K562 (cell line): ENCODE results near the gene VWA8.
A peak's percentile ranks its signal among the peaks of the same experiment; 100 is the strongest.

ENCODE experiments used
- CTCF ChIP-seq, 3 experiments: IDR thresholded peaks in 2 of 3; conservative IDR thresholded peaks in 1 of 3; 2 replicates each; pipeline ENCODE4 v1.5.1; 2011 to 2012; ENCODE audit warnings: low read length in 3 of 3, mild to moderate bottlenecking in 3 of 3, control low read depth in 2 of 3, improper control_type of control experiment in 1 of 3, inconsistent platforms in 1 of 3, low read depth in 1 of 3, mixed read lengths in 1 of 3, moderate library complexity in 1 of 3; ENCODE audit not compliant: insufficient read depth in 2 of 3
- E2F4 ChIP-seq: sonication (generic); formaldehyde crosslinking; IDR thresholded peaks from 2 replicates; pipeline ENCODE4 v1.8.0; 2022; ENCODE audit warnings: mild to moderate bottlenecking, low read depth, missing genetic modification reagents
- EGR1 ChIP-seq: fragments of 450-650 bp; conservative IDR thresholded peaks from 2 replicates; pipeline ENCODE4 v1.6.1; 2017; ENCODE audit warnings: mild to moderate bottlenecking
- FOSL1 ChIP-seq: fragments of 200-800 bp; sonication (Bioruptor generic); conservative IDR thresholded peaks from 2 replicates; pipeline ENCODE4 v1.6.1; 2016; ENCODE audit warnings: missing genetic modification characterization, missing compliant biosample characterization
- FOXA3 ChIP-seq, 2 experiments: fragments of 450-650 bp in 1 of 2; sonication (generic) in 1 of 2; formaldehyde crosslinking; IDR thresholded peaks in 1 of 2; conservative IDR thresholded peaks in 1 of 2; 2 replicates each; pipeline versions ENCODE4 v1.4.0 to v1.8.0; 2020 to 2022; ENCODE audit warnings: mild to moderate bottlenecking in 2 of 2, missing genetic modification reagents in 1 of 2
- HDAC8 ChIP-seq: fragments of 450-650 bp; IDR thresholded peaks from 2 replicates; pipeline ENCODE4 v1.6.1; 2016; ENCODE audit warnings: mild to moderate bottlenecking, missing genetic modification characterization, moderate library complexity, missing compliant biosample characterization
- MAFK ChIP-seq: IDR thresholded peaks from 2 replicates; pipeline ENCODE4 v1.6.1; 2011; ENCODE audit warnings: low read length, improper control_type of control experiment
- NRF1 ChIP-seq, 2 experiments: fragments of 450-650 bp; IDR thresholded peaks in 1 of 2; conservative IDR thresholded peaks in 1 of 2; 2 replicates each; pipeline ENCODE4 v1.6.1; 2014; ENCODE audit warnings: mild to moderate bottlenecking in 2 of 2
- SP2 ChIP-seq: IDR thresholded peaks from 2 replicates; pipeline ENCODE4 v1.6.1; 2011; ENCODE audit warnings: mild to moderate bottlenecking, low read depth, low read length, moderate library complexity; ENCODE audit not compliant: poor library complexity, severe bottlenecking; ENCODE audit errors: extremely low read depth
- TARDBP ChIP-seq: fragments of 450-650 bp; IDR thresholded peaks from 2 replicates; pipeline ENCODE4 v1.6.1; 2016
- TCF7 ChIP-seq: sonication (generic); IDR thresholded peaks from 2 replicates; pipeline ENCODE4 v1.6.1; 2016; ENCODE audit warnings: antibody characterized with exemption, borderline replicate concordance
- ZNF174 ChIP-seq: fragments of 250-450 bp; sonication (Bioruptor Pico); IDR thresholded peaks from 2 replicates; pipeline ENCODE4 v1.4.0; 2020; ENCODE audit warnings: mild to moderate bottlenecking
- ZNF644 ChIP-seq: fragments of 200-800 bp; sonication (Bioruptor generic); IDR thresholded peaks from 2 replicates; pipeline ENCODE4 v1.6.1; 2016; ENCODE audit warnings: low read depth, missing genetic modification characterization, missing compliant biosample characterization
- TF ChIP-seq, protein P1 (sequence below): sonication (generic); formaldehyde crosslinking; IDR thresholded peaks from 2 replicates; pipeline ENCODE4 v1.8.1; 2023; ENCODE audit warnings: mild to moderate bottlenecking, missing genetic modification reagents

DNA sequence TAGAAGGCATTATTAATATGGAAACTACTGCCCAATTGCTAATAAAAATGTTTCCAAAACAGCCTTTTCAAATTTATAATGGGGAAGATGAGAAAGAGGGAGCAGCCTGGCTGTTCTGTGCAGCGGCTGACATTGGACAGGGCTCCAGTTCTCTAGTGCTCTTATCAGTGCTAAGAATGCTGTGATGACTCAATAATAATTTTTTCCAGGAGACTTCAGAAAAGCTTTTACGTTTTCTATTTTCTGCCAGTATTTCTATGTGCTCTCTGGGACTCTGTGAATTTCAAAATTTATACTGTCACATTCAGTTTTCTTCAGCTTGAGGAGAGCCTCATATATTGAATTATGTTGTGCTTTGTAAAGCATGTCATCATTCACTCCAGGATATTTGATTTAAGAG, 209.6 kb downstream of the VWA8 start:
- no peak for TF ChIP-seq NRF1 (conservative IDR thresholded peaks at IDR 0.05 in 1 of 2, IDR thresholded peaks at IDR 0.05 in 1 of 2)
- no peak for TF ChIP-seq HDAC8 (tag)
- no peak for TF ChIP-seq CTCF (IDR thresholded peaks at IDR 0.05 in 2 of 3, conservative IDR thresholded peaks at IDR 0.05 in 1 of 3; ENCODE audit: insufficient read depth in 2 of 3, low read depth in 1 of 3, low read length in 3 of 3)
- TF ChIP-seq TCF7: no peak
- no peak for TF ChIP-seq TARDBP
- no peak for TF ChIP-seq SP2
- no peak for TF ChIP-seq E2F4
- no peak for TF ChIP-seq FOXA3 (CRISPR knock-in tag; conservative IDR thresholded peaks at IDR 0.05 in 1 of 2, IDR thresholded peaks at IDR 0.05 in 1 of 2)
- TF ChIP-seq EGR1: no peak
- TF ChIP-seq FOSL1 (tag): peak; percentile 66
- no peak for TF ChIP-seq ZNF174 (CRISPR knock-in tag)
- TF ChIP-seq, protein P1, sequence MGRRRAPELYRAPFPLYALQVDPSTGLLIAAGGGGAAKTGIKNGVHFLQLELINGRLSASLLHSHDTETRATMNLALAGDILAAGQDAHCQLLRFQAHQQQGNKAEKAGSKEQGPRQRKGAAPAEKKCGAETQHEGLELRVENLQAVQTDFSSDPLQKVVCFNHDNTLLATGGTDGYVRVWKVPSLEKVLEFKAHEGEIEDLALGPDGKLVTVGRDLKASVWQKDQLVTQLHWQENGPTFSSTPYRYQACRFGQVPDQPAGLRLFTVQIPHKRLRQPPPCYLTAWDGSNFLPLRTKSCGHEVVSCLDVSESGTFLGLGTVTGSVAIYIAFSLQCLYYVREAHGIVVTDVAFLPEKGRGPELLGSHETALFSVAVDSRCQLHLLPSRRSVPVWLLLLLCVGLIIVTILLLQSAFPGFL (CRISPR knock-in tag): no peak
- no peak for TF ChIP-seq MAFK
- TF ChIP-seq ZNF644 (tag): no peak
